IPS-NIHi11 (cell line): Measurements from ENCODE around the gene SYCP2.

Experiments
- DNase-seq: peaks from one replicate; pipeline ENCODE4 v3.0.0; 2012; ENCODE audit warnings: mixed read lengths, low spot score

SYCP2 gene

GRCh38 chr20:59823030-59823423, 110.4 kb downstream of the SYCP2 start:
- no peak for DNase-seq

GRCh38 chr20:59822291-59823029, 111.0 kb downstream of the SYCP2 start:
- no peak for DNase-seq

GRCh38 chr20:59821788-59822187, 111.6 kb downstream of the SYCP2 start:
- DNase-seq, result no peak

- no peak for DNase-seq
Measured at GRCh38 chr20:59821201-59821600, 112.2 kb downstream of the SYCP2 start.

- DNase-seq, result no peak
Measured at GRCh38 chr20:59820204-59821041, 113.0 kb downstream of the SYCP2 start.

GRCh38 chr20:59819496-59820203, 113.8 kb downstream of the SYCP2 start:
- no peak for DNase-seq

- DNase-seq, result no peak
Measured at GRCh38 chr20:59818911-59819310, 114.5 kb downstream of the SYCP2 start.

- no peak for DNase-seq
Measured at GRCh38 chr20:59817846-59818615, 115.4 kb downstream of the SYCP2 start.

- DNase-seq, result no peak
Measured at GRCh38 chr20:59817406-59817805, 116.0 kb downstream of the SYCP2 start.

- no peak for DNase-seq
Measured at GRCh38 chr20:59816146-59816738, 117.2 kb downstream of the SYCP2 start.

GRCh38 chr20:59814840-59815340, 118.5 kb downstream of the SYCP2 start:
- no peak for DNase-seq

- no peak for DNase-seq
Measured at GRCh38 chr20:59813948-59814839, 119.2 kb downstream of the SYCP2 start.
